Measurements from ENCODE around the gene SLC8A2. TPM values are rescaled to one million over a fixed set of nuclear protein-coding genes. Genes with fewer than 3 reads are reported as not detected.
A peak's percentile ranks its signal among the peaks of the same experiment; 100 is the strongest.

The SLC8A2 gene
- total RNA-seq, 1 donor from 2014 or later = 115 TPM

DNA sequence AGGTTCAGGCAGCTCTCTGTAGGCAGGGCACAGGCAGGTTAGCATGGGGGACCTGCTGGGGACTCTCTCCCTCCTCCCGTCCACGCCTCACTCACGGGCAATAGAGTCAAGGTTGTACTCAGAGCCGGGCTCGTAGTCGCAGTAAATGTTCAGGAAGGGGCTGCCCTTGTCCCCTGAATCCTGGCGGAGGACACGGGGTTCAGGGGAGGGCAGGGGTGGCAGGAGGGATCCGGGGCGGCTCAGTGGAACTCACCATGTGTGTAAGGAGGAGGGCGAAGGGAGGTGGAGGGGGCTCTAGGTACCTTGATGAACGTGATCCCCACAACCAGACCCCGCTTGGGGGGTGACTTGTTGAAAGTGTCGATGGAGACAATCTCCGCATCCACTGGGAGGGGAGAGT, 11.5 kb upstream of the SLC8A2 start:
- H3K27ac Mint-ChIP-seq (ENCODE audit: unreplicated experiment) = no peak overlapping the region
- peaks cover 18% of the 10 kb centered on the region for H3K4me1 Mint-ChIP-seq (ENCODE audit: low read depth, unreplicated experiment)
- TF ChIP-seq, protein P1, sequence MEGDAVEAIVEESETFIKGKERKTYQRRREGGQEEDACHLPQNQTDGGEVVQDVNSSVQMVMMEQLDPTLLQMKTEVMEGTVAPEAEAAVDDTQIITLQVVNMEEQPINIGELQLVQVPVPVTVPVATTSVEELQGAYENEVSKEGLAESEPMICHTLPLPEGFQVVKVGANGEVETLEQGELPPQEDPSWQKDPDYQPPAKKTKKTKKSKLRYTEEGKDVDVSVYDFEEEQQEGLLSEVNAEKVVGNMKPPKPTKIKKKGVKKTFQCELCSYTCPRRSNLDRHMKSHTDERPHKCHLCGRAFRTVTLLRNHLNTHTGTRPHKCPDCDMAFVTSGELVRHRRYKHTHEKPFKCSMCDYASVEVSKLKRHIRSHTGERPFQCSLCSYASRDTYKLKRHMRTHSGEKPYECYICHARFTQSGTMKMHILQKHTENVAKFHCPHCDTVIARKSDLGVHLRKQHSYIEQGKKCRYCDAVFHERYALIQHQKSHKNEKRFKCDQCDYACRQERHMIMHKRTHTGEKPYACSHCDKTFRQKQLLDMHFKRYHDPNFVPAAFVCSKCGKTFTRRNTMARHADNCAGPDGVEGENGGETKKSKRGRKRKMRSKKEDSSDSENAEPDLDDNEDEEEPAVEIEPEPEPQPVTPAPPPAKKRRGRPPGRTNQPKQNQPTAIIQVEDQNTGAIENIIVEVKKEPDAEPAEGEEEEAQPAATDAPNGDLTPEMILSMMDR (IDR thresholded peaks at IDR 0.05; ENCODE audit: partially characterized antibody, unreplicated experiment) = no peak
- peaks cover 5% of the 10 kb centered on the region for H3K27me3 Mint-ChIP-seq (ENCODE audit: unreplicated experiment)
- H3K36me3 Mint-ChIP-seq (ENCODE audit: unreplicated experiment) = peaks cover 4% of the 10 kb centered on the region
- DNase-seq = no peak
- H3K4me3 Mint-ChIP-seq (ENCODE audit: unreplicated experiment) = peak overlapping the region; percentile 94
- peaks cover 15% of the 10 kb centered on the region for H3K9me3 Mint-ChIP-seq (ENCODE audit: unreplicated experiment)

DNA sequence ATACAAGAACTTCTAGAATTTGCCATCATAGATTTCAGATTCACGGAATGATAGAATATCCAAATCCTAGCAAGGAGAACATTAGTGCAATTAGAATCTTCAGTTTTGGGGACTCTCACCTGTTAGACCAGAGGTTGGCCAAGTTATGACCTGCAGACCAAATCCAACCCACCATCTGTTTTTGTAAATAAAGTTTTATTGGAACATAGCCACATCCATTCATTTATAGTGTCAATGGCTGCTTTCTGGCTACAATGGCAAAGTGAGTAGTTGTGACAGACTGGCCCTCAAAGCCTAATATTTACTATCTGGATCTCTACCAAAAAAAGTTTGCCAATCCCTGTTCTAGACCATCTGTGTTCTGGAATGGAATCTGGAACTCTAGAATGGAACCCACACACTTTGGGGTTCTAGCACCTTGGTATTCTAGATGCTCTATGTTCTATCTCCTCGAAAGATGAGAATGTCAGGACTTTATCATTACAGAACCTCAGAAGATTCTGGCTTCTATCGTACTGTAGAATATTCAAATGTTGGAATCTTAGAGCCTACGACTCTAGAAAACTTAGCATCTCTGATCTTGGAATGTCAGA, 9.9 kb upstream of the SLC8A2 start:
- TF ChIP-seq, protein P1 (IDR thresholded peaks at IDR 0.05; ENCODE audit: partially characterized antibody, unreplicated experiment) = no peak
- Mint-ChIP-seq H3K36me3 (ENCODE audit: unreplicated experiment) (no peaks in the 10 kb centered on the region), H3K27ac (ENCODE audit: unreplicated experiment) (no peak overlapping the region), H3K27me3 (ENCODE audit: unreplicated experiment) (peaks cover 5% of the 10 kb centered on the region), H3K4me3 (ENCODE audit: unreplicated experiment) (no peak overlapping the region), H3K9me3 (ENCODE audit: unreplicated experiment) (peaks cover 12% of the 10 kb centered on the region), H3K4me1 (ENCODE audit: low read depth, unreplicated experiment) (peaks cover 12% of the 10 kb centered on the region)
- DNase-seq = no peak

DNA sequence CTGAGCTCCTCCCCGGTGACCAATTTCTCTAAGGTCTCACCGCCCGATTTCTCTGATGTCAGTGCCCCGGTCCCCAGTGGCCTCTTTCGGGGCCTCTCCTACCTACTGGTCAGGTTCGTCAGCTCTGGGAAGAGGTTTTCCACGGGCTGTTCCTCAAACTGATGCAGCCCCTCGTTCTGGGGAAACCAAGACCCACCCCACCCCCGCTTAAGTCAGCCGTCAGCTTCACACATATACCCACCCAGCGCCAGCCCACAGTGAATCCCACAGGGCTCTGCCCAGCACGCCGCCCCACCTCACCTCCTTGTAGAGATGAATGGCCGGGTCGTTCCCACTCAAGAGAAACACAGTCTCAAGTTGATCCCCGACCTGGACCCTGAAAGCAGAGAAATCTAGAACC, 9.0 kb upstream of the SLC8A2 start:
- peak overlapping the region; percentile 68 for H3K4me3 Mint-ChIP-seq (ENCODE audit: unreplicated experiment)
- peak overlapping the region; percentile 68 for H3K27ac Mint-ChIP-seq (ENCODE audit: unreplicated experiment)

DNA sequence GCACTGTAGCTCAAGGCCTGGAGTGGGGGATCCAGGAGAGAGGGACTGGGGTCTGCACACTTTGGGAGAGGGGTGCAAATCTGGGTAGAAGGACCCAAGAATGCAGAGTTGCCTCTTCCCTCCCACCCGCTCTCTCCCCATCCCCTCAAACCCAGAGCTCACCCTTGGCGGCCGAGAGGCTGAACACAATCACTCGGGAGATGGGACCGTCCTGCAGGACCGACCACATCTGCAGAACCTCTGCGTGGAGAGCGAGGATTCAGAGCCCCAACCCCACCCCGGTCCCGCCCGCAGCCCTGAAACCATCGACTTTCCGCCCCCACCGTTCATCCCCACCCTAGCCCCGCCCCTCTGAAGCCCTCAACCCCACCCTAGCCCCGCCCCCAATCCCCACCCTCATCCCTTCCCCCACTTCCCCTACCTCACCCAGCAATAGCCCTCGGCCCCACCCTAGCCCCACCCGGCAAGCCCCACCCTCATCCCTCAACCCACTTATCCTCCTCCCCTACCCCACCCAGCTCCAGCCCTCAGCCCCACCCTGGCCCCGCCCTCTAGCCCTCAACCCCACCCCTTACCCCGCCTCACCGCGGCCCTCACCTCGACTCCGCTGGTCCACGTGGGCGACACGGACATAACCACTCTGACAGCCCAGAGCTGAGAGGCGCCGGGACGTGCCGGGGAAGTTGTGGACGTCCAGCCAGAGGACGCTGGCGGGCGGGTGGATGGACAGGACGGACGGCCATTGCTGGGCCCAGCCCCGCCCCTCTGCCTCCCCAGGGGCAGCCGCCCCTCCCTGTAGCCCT, 8.2 kb upstream of the SLC8A2 start:
- peaks cover 5% of the 10 kb centered on the region for H3K27me3 Mint-ChIP-seq (ENCODE audit: unreplicated experiment)
- H3K36me3 Mint-ChIP-seq (ENCODE audit: unreplicated experiment) = no peaks in the 10 kb centered on the region
- peaks cover 15% of the 10 kb centered on the region for H3K4me1 Mint-ChIP-seq (ENCODE audit: low read depth, unreplicated experiment)
- H3K9me3 Mint-ChIP-seq (ENCODE audit: unreplicated experiment) = peaks cover 12% of the 10 kb centered on the region
- peak; percentile 67 for DNase-seq
- TF ChIP-seq, protein P1 (IDR thresholded peaks at IDR 0.05; ENCODE audit: partially characterized antibody, unreplicated experiment) = no peak
- H3K27ac Mint-ChIP-seq (ENCODE audit: unreplicated experiment) = no peak overlapping the region
- peak overlapping the region; percentile 74 for H3K4me3 Mint-ChIP-seq (ENCODE audit: unreplicated experiment)

More for the DNA sequence above, 9.0 kb upstream of the SLC8A2 start:
- peaks cover 12% of the 10 kb centered on the region for H3K9me3 Mint-ChIP-seq (ENCODE audit: unreplicated experiment)
- TF ChIP-seq, protein P1 (IDR thresholded peaks at IDR 0.05; ENCODE audit: partially characterized antibody, unreplicated experiment) = no peak
- H3K36me3 Mint-ChIP-seq (ENCODE audit: unreplicated experiment) = no peaks in the 10 kb centered on the region
- H3K4me1 Mint-ChIP-seq (ENCODE audit: low read depth, unreplicated experiment) = peaks cover 12% of the 10 kb centered on the region
- DNase-seq = no peak
- peaks cover 5% of the 10 kb centered on the region for H3K27me3 Mint-ChIP-seq (ENCODE audit: unreplicated experiment)

DNA sequence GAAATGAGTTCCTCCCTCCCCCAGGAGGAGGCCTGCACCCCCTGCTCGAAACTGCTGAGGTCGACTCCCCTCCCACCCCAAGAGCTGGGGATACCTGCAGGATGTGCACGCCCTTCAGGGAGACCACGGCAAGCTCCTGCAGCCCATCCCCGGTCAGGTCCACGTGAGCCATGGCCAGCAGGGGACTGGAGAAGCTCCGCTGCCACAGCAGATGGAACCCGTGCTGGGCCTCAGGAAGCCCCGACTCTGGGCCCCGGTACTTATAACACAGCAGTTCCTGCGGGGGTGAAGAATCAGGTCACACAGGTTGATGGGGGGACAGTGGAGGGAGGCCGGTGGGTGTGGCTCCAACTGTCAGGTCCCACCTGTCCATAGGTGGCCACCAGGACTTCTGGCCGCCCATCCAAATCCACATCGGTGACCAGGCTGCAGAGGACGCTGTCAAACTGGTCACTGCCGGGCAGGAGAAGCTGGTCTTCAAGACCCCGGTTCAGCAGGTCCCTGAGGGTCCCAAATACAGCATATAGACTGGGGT, 4.8 kb upstream of the SLC8A2 start:
- no peak overlapping the region for H3K4me3 Mint-ChIP-seq (ENCODE audit: unreplicated experiment)
- no peaks in the 10 kb centered on the region for H3K36me3 Mint-ChIP-seq (ENCODE audit: unreplicated experiment)
- TF ChIP-seq, protein P1 (IDR thresholded peaks at IDR 0.05; ENCODE audit: partially characterized antibody, unreplicated experiment) = no peak
- H3K9me3 Mint-ChIP-seq (ENCODE audit: unreplicated experiment) = peaks cover 9% of the 10 kb centered on the region
- H3K27ac Mint-ChIP-seq (ENCODE audit: unreplicated experiment) = no peak overlapping the region
- no peak for DNase-seq
- peaks cover 2% of the 10 kb centered on the region for H3K27me3 Mint-ChIP-seq (ENCODE audit: unreplicated experiment)
- H3K4me1 Mint-ChIP-seq (ENCODE audit: low read depth, unreplicated experiment) = peaks cover 12% of the 10 kb centered on the region

All from glutamatergic neuron (in vitro differentiated cells).